Measurements from ENCODE around the gene SETD5. TPM values are rescaled to one million over a fixed set of nuclear protein-coding genes. Genes with fewer than 3 reads are reported as not detected.
A peak's percentile ranks its signal among the peaks of the same experiment; 100 is the strongest.

The SETD5 gene
- total RNA-seq, 1 experiment from 2014 or later: 279 TPM

DNA sequence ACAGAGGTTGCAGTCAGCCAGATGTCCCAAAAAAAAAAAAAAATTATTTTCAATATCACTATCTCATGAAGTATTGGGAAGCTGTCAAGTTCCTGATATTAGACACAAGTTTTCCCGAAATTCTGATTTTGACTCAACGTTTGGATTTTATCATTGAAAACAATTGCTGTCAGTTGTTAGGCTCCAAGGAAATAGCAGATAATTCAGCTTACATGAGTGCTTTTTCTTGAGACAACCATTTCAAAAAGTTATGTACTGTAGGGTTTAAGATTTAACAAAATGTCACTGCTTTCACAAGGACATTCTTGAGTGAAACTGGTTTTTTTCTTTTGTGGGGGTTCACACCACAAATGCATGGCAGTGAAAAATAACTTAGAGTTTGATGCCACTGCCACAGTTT lies 9.3 kb upstream of the SETD5 start:
- POLR2A ChIA-PET: no interaction called here

DNA sequence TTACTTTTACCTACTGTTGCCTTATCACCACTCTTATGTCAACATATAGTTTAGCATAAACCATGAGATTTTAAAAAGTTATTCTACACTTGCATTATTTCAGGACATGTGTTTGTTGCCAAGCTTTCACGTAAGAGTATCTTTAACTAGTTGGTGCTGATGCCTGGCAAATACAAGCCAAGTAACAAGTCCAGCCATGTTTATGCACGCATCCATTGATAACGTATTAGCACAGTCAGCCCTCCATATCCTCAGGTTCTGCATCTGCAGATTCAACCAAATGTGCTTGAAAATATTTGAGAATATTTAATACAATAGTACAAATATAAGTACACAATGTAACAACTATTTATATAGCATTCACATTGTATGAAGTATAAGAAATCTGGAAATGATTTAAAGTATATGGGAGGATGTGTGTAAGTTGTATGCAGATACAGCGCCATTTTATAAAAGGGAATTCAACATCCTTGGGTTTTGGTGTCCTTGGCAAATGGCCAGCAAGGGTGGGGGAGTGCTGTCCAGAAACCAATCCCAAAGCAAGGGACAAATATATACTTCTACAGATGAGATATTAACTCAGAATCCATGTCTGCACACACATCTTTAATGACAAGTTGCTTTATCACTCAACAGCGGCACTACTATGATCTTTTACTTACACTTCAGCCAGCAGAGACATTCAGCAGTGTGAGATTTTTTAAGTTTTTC lies 8.7 kb upstream of the SETD5 start:
- no peak for TF ChIP-seq IRF2 (CRISPR knock-in tag; IDR thresholded peaks at IDR 0.05; ENCODE audit: borderline replicate concordance, low read depth)
- ChIA-PET CTCF (no interaction called here), POLR2A (interaction anchor here (0.6 to 1.4 kb wide), 2 partner anchors 26 to 187 kb away, joined by 3 read pairs; partner anchors contain the start of gene THUMPD3)
- Mint-ChIP-seq H3K36me3 (peaks cover 78% of the 10 kb centered on the region), H3K27ac (peak overlapping the region; percentile 52), H3K27me3 (ENCODE audit: low read depth) (no peaks in the 10 kb centered on the region), H3K4me1 (peaks cover 3% of the 10 kb centered on the region; the same call in 1 of the 2 replicates), H3K9me3 (no peaks in the 10 kb centered on the region), H3K4me3 (no peak overlapping the region)
- DNase-seq (ENCODE audit: low spot score) (no peak), ATAC-seq (no peak)

More for the DNA sequence above, 9.3 kb upstream of the SETD5 start:
- Mint-ChIP-seq H3K27ac (no peak overlapping the region), H3K4me3 (no peak overlapping the region), H3K9me3 (no peaks in the 10 kb centered on the region), H3K27me3 (ENCODE audit: low read depth) (no peaks in the 10 kb centered on the region), H3K4me1 (peaks cover 3% of the 10 kb centered on the region; the same call in 1 of the 2 replicates), H3K36me3 (peaks cover 78% of the 10 kb centered on the region)
- TF ChIP-seq, protein P1, sequence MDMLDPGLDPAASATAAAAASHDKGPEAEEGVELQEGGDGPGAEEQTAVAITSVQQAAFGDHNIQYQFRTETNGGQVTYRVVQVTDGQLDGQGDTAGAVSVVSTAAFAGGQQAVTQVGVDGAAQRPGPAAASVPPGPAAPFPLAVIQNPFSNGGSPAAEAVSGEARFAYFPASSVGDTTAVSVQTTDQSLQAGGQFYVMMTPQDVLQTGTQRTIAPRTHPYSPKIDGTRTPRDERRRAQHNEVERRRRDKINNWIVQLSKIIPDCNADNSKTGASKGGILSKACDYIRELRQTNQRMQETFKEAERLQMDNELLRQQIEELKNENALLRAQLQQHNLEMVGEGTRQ (CRISPR knock-in tag; IDR thresholded peaks at IDR 0.05): no peak
- CTCF ChIA-PET: no interaction called here
- ATAC-seq (no peak), DNase-seq (ENCODE audit: low spot score) (no peak)

DNA sequence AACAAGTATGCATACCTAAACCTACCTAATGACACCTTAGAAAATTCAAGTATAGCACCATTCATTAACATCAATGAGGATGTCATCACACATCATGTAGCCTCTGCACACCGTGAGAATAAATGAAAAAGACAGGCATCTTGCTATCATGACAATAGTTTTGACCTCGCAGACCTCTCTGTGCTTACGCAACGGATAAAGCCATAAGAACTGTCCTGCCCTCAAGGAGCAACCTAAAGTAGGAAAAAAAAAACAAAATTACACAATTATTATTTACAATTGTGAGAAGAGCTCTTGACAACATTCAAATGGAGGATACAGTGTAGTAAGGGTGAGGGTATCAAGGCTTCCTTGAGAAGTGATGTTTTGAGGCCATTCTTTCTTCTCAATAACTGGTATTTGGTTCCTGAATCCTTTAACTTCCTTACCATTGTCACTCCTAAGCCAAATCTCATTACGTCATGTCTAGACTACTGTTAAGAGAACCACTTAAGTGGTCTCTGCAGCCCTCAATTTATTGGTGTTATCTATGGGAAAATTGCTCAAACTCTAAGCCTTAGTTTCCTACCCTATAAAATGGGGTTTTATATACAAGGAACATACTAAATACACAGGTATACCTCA lies 7.0 kb upstream of the SETD5 start:
- Mint-ChIP-seq H3K4me1 (peaks cover 19% of the 10 kb centered on the region), H3K4me3 (no peak overlapping the region), H3K27me3 (ENCODE audit: low read depth) (no peaks in the 10 kb centered on the region), H3K9me3 (no peaks in the 10 kb centered on the region), H3K27ac (no peak overlapping the region), H3K36me3 (peaks cover 73% of the 10 kb centered on the region)
- ChIA-PET POLR2A (no interaction called here), CTCF (interaction anchor here (0.6 kb wide), 1 partner anchor 30 kb away, joined by 3 read pairs; no protein-coding TSS in a partner anchor)
- TF ChIP-seq ZBTB21 (CRISPR knock-in tag; IDR thresholded peaks at IDR 0.05; ENCODE audit: borderline replicate concordance) (no peak), ZNF263 (CRISPR knock-in tag; IDR thresholded peaks at IDR 0.05; ENCODE audit: low read depth) (no peak), CBFB (CRISPR knock-in tag; IDR thresholded peaks at IDR 0.05; ENCODE audit: low read depth) (no peak), ZNF121 (CRISPR knock-in tag; IDR thresholded peaks at IDR 0.05) (no peak), ZNF232 (CRISPR knock-in tag; IDR thresholded peaks at IDR 0.05) (no peak)
- TF ChIP-seq, protein P2, sequence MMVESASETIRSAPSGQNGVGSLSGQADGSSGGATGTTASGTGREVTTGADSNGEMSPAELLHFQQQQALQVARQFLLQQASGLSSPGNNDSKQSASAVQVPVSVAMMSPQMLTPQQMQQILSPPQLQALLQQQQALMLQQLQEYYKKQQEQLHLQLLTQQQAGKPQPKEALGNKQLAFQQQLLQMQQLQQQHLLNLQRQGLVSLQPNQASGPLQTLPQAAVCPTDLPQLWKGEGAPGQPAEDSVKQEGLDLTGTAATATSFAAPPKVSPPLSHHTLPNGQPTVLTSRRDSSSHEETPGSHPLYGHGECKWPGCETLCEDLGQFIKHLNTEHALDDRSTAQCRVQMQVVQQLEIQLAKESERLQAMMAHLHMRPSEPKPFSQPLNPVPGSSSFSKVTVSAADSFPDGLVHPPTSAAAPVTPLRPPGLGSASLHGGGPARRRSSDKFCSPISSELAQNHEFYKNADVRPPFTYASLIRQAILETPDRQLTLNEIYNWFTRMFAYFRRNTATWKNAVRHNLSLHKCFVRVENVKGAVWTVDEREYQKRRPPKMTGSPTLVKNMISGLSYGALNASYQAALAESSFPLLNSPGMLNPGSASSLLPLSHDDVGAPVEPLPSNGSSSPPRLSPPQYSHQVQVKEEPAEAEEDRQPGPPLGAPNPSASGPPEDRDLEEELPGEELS (CRISPR knock-in tag; IDR thresholded peaks at IDR 0.05): no peak
- TF ChIP-seq, protein P3, sequence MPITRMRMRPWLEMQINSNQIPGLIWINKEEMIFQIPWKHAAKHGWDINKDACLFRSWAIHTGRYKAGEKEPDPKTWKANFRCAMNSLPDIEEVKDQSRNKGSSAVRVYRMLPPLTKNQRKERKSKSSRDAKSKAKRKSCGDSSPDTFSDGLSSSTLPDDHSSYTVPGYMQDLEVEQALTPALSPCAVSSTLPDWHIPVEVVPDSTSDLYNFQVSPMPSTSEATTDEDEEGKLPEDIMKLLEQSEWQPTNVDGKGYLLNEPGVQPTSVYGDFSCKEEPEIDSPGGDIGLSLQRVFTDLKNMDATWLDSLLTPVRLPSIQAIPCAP (CRISPR knock-in tag; IDR thresholded peaks at IDR 0.05): no peak
- TF ChIP-seq, protein P4, sequence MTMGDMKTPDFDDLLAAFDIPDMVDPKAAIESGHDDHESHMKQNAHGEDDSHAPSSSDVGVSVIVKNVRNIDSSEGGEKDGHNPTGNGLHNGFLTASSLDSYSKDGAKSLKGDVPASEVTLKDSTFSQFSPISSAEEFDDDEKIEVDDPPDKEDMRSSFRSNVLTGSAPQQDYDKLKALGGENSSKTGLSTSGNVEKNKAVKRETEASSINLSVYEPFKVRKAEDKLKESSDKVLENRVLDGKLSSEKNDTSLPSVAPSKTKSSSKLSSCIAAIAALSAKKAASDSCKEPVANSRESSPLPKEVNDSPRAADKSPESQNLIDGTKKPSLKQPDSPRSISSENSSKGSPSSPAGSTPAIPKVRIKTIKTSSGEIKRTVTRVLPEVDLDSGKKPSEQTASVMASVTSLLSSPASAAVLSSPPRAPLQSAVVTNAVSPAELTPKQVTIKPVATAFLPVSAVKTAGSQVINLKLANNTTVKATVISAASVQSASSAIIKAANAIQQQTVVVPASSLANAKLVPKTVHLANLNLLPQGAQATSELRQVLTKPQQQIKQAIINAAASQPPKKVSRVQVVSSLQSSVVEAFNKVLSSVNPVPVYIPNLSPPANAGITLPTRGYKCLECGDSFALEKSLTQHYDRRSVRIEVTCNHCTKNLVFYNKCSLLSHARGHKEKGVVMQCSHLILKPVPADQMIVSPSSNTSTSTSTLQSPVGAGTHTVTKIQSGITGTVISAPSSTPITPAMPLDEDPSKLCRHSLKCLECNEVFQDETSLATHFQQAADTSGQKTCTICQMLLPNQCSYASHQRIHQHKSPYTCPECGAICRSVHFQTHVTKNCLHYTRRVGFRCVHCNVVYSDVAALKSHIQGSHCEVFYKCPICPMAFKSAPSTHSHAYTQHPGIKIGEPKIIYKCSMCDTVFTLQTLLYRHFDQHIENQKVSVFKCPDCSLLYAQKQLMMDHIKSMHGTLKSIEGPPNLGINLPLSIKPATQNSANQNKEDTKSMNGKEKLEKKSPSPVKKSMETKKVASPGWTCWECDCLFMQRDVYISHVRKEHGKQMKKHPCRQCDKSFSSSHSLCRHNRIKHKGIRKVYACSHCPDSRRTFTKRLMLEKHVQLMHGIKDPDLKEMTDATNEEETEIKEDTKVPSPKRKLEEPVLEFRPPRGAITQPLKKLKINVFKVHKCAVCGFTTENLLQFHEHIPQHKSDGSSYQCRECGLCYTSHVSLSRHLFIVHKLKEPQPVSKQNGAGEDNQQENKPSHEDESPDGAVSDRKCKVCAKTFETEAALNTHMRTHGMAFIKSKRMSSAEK (CRISPR knock-in tag; IDR thresholded peaks at IDR 0.05; ENCODE audit: borderline replicate concordance): no peak
- ATAC-seq (no peak), DNase-seq (ENCODE audit: low spot score) (no peak)
